GM19467 (cell line): ENCODE measurements around the gene CTSE.

Experiments used
- ATAC-seq: cut with Tn5 transposase; IDR thresholded peaks from one replicate; pipeline ENCODE4 v1.9.1; 2021; ENCODE audit warnings: mild to moderate bottlenecking, moderate library complexity; ENCODE audit not compliant: unreplicated experiment

Gene CTSE

GRCh38 chr1:205973377-205974232, 50.1 kb downstream of the CTSE start:
- no peak for ATAC-seq

GRCh38 chr1:205972491-205973168, 51.1 kb downstream of the CTSE start:
- ATAC-seq: no peak

- no peak for ATAC-seq
Observed at GRCh38 chr1:205972081-205972480, 51.6 kb downstream of the CTSE start.

- no peak for ATAC-seq
Observed at GRCh38 chr1:205971082-205971481, 52.6 kb downstream of the CTSE start.

GRCh38 chr1:205970486-205970885, 53.2 kb downstream of the CTSE start:
- no peak for ATAC-seq

- no peak for ATAC-seq
Observed at GRCh38 chr1:205969229-205969628, 54.5 kb downstream of the CTSE start.

GRCh38 chr1:205967554-205968335, 56.0 kb downstream of the CTSE start:
- no peak for ATAC-seq

- ATAC-seq: no peak
Observed at GRCh38 chr1:205965036-205965884, 58.4 kb downstream of the CTSE start.

GRCh38 chr1:205963352-205964155, 60.1 kb downstream of the CTSE start:
- no peak for ATAC-seq

- no peak for ATAC-seq
Observed at GRCh38 chr1:205962821-205963221, 60.9 kb downstream of the CTSE start.

GRCh38 chr1:205961991-205962820, 61.5 kb downstream of the CTSE start:
- ATAC-seq: no peak

- ATAC-seq: no peak
Observed at GRCh38 chr1:205961405-205961804, 62.3 kb downstream of the CTSE start.

- no peak for ATAC-seq
Observed at GRCh38 chr1:205959789-205960188, 63.9 kb downstream of the CTSE start.
